ENCODE measurements around the gene GSG1.
"Not testable (repeated sequence)": the region's sequence is repeated elsewhere in the genome, so short reads cannot be mapped to it uniquely, and the experiment has no call there.

Gene GSG1

DNA sequence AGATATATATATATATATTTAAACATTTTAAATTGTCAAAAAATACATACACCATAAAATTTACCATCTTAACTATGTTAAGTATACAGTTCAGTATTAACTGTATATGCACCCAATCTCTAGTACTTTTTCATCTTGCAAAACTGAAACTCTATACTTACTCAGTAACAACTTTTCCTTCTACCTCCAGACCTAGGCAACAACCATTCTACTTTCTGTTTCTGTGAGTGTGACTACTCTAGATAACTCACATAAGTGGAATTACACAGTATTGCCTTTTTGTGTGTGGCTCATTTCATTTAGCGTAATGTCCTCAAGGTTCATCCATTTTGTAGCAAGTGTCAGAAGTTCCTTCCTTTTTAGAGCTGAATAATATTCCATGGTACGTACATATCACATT, 51.0 kb downstream of the GSG1 start:
- DNase-seq = no peak

DNA sequence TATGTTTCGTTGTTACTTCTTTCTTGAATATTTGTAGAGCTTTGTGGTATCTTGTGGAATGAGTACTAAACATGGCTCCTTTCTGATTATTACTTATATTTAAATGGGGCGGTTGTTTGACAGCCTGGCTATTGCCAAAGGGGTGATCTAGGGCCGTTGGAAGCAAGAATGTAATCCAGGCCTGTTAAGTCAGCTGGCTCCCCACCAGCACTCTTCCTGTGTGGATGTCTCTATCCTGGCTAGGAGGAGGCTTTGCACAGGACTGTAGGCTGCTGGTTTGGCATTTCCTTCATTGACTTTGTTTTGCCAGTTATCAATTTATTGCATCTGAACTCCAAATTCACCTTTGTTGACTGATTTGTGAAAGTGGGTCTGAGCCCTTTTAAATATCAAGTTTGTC, 53.7 kb downstream of the GSG1 start:
- no peak for DNase-seq

- no peak for DNase-seq
Measured at GRCh38 chr12:13046964-13047363, 56.5 kb downstream of the GSG1 start.

DNA sequence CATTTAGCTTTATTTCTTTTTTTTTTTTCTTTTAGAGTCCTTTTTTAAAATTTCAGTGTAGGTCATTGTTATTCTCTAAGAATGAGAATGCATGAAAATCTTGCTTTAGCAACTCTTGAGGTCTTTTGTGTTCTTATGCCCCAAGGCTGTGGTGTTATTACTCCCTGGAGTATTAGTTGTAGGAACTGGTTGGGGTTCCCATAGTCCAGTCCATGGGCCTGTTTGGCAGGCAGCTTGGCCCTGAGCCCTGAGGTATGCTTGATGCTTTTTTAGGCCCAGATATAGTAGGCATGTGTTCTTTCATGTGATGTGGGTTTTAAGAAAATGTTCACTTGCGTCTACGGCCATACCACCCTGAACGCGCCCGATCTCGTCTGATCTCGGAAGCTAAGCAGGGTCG, 57.7 kb downstream of the GSG1 start:
- no peak for DNase-seq

- DNase-seq = no peak
Measured at GRCh38 chr12:13044906-13045299, 58.6 kb downstream of the GSG1 start.

DNA sequence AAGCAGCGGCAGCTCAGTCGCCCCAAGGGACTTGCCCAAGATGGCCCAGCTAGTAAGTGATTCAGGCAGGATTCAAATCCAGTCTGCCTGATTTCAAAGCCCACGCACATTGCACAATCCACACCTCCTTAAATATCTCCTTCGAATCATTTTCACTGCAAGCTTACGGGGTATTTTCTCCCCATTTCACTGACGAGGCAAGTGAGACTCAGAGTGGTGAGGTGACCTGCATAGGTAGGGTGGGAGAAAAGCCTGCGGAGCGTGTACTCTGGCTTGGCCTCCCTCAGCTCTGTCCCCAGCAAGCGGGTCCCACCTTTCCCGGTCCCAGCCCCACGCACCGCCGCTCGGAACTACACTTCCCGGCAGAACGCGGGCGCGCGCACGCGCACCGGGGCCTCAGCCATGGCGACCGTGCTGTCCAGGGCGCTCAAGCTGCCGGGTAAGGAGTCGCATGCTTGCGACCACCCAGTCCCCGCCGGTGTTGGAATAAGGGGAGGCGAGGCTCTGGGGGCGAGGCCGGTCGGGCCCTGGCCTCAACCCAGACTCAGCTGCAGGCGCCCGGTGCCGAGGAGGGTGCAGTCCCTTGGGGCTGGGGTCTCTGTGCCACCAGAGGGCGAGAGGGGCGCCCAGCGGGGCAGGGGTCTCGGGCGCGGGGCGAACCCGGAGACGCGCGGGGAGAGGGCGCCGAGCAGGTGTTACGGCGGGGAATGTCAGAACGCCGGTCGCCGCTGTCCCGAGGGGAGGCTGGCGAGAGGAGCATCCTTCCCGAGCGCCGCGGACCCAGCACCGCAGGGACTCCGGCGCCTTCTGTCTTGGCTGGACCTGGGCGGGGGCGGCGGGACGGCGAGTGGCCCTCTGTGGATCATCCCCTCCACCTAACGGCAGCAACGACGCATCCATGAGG, 59.2 kb downstream of the GSG1 start, which contains the start of gene FAM234B:
TSS of gene FAM234B (plus strand) at position 380 of the 904 bp plus-strand sequence. CDS start at position 403, 23 bp downstream.
- DNase-seq = peak; percentile 71

GRCh38 chr12:13042666-13043230, 60.7 kb downstream of the GSG1 start:
- no peak for DNase-seq

GRCh38 chr12:13041224-13041623, 62.2 kb downstream of the GSG1 start:
- no peak for DNase-seq

DNA sequence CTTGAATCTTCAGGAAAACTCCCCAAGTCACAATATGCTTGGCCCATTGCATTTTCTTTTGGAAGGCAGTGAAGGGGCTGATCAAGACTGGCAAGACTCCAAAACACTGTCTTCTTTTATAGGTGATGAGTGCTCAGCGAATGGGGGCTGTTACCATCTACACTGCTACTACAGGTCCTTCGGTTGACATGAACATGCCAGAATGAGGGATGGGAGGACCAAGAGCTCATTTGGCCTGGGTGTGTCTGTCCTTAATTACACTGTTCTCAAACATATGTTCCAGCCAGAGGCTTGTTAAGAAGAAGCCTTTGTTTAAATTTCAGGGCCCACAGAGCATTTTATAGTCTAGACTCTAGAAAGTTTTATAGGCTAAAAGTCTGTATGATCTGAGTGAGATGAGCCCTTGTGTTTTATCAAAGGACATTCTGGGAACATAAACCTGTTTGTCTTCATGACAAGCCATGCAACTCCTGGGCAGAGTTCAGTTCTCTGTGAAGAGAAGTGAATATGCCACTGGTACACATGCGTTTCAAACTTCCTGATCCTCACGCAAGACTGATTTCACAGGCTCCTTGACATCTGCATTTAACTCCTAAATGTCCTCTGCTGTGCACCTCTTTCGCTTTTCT, 64.0 kb downstream of the GSG1 start:
- no peak for DNase-seq

DNA sequence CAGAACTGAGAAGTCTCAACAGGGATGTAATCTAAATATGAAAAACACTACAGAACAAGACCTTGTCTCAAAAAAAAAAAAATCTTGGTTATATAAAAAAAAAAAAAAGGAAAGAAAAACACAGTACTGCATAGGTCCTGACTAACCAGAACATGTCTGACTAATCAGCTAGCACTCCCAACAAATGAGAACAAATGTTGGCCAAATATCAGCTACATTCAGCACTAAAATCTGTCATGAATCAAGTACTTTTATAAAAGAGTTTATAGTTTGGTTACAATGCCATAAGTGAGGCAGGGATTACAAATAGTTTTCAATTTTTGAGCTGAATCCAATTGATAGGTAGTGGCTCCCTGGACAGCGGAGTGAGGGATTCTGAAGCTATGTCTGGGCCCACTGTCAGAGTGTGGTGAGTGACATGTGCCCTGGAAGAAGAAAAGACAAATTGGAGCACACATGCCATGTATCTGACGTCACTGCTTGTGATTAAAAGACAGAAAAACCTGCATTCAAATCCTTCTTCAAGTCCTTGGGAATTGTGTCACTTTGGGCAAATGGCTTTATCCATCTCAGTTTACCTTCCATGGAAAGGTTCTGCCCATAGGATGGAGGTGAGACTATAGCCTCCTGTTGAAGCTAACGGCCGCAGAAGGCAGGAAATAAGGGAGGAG, 64.8 kb downstream of the GSG1 start:
- DNase-seq = no peak

DNA sequence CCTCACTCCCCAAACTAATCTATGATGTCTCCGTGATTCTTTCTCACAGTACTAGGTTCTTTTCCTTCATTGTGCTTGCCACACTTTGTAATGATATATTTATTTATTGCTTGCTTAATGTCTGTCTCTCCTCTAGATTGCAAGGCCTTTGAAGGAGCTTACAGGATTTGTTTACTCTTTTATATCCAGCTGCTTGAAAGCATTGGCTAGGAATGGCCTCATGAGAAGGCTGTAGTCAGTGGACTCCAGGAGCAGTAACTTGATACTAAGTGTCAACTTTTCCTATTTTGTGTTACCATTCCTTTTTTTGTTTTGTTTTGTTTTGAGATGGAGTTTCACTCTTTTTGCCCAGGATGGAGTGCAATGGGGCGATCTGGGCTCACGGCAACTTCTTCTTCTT, 66.6 kb downstream of the GSG1 start:
- DNase-seq = no peak

- DNase-seq = not testable (repeated sequence)
Measured at GRCh38 chr12:13035335-13035734, 68.1 kb downstream of the GSG1 start.
